ENCODE measurements around the gene ITGA6.

ITGA6 gene

GRCh38 chr2:172425336-172425735 is 2.0 kb upstream of the ITGA6 start:
- Histone ChIP-seq H3K4ac (ENCODE audit: low read depth in 1 of 2, low read length in 2 of 2) (no peak overlapping the region), H3K18ac (ENCODE audit: low read depth in 1 of 2, low read length in 2 of 2) (no peak overlapping the region)

GRCh38 chr2:172426635-172427255 is 641 bp upstream of the ITGA6 start:
- WGBS, result 77% methylated on average over 17 of the region's 17 CpGs
- no peak overlapping the region for H3K27ac ChIP-seq (ENCODE audit: low read length, poor library complexity, severe bottlenecking)
- H3K9me3 ChIP-seq (ENCODE audit: control insufficient read depth, low read length), result no peaks in the 10 kb centered on the region
- H3K36me3 ChIP-seq (ENCODE audit: control insufficient read depth in 1 of 2, insufficient read depth in 2 of 2, low read depth in 1 of 2, low read length in 2 of 2), result no peaks in the 10 kb centered on the region
- no peak overlapping the region for H4K8ac ChIP-seq (ENCODE audit: low read length)
- H3K27me3 ChIP-seq (ENCODE audit: control insufficient read depth in 1 of 2, insufficient read depth in 1 of 2, low read length in 2 of 2), result peaks cover 0 to 70% of the 10 kb centered on the region in 2 experiments
- no peak overlapping the region for H2BK15ac ChIP-seq (ENCODE audit: low read depth, poor library complexity, severe bottlenecking)
- no peak for DNase-seq
- no peak overlapping the region for H3K9ac ChIP-seq (ENCODE audit: low read length)
- H3K4me1 ChIP-seq (ENCODE audit: control insufficient read depth, insufficient read depth, low read depth, low read length), result peaks cover 9% of the 10 kb centered on the region
- no peak overlapping the region for H2BK120ac ChIP-seq (ENCODE audit: low read depth, low read length)
- H2AFZ ChIP-seq (ENCODE audit: low read depth, low read length), result no peak overlapping the region
- H2BK12ac ChIP-seq (ENCODE audit: low read length in 2 of 2), result no peak overlapping the region
- no peak overlapping the region for H3K23ac ChIP-seq (ENCODE audit: low read length in 2 of 2)
- no peak overlapping the region for H3K4ac ChIP-seq (ENCODE audit: low read depth in 1 of 2, low read length in 2 of 2)
- H3K4me3 ChIP-seq (ENCODE audit: insufficient read depth in 1 of 2, low read depth in 1 of 2, low read length in 2 of 2), result peak overlapping the region; percentile 70 to 78
- H2AK5ac ChIP-seq (ENCODE audit: low read length, severe bottlenecking), result no peak overlapping the region
- peak overlapping the region; percentile 97 for H3K4me2 ChIP-seq (ENCODE audit: low read length, poor library complexity, severe bottlenecking)
- H3K79me1 ChIP-seq (replicated peaks; ENCODE audit: low read length, poor library complexity, severe bottlenecking), result peaks cover 7% of the 10 kb centered on the region
- no peak overlapping the region for H3K14ac ChIP-seq (ENCODE audit: low read length in 2 of 2)
- H3K18ac ChIP-seq (ENCODE audit: low read depth in 1 of 2, low read length in 2 of 2), result no peak overlapping the region
- H4K91ac ChIP-seq (ENCODE audit: low read length), result no peak overlapping the region
- H2BK5ac ChIP-seq (ENCODE audit: low read depth, low read length, poor library complexity, severe bottlenecking), result no peak overlapping the region

More at GRCh38 chr2:172425336-172425735, 2.0 kb upstream of the ITGA6 start:
- no peak overlapping the region for H3K23ac ChIP-seq (ENCODE audit: low read length in 2 of 2)
- peaks cover 0 to 66% of the 10 kb centered on the region in 2 experiments for H3K27me3 ChIP-seq (ENCODE audit: control insufficient read depth in 1 of 2, insufficient read depth in 1 of 2, low read length in 2 of 2)
- H2BK5ac ChIP-seq (ENCODE audit: low read depth, low read length, poor library complexity, severe bottlenecking), result no peak overlapping the region
- H3K27ac ChIP-seq (ENCODE audit: low read length, poor library complexity, severe bottlenecking), result no peak overlapping the region
- DNase-seq, result no peak
- no peak overlapping the region for H2AK5ac ChIP-seq (ENCODE audit: low read length, severe bottlenecking)
- no peaks in the 10 kb centered on the region for H3K36me3 ChIP-seq (ENCODE audit: control insufficient read depth in 1 of 2, insufficient read depth in 2 of 2, low read depth in 1 of 2, low read length in 2 of 2)
- H3K4me2 ChIP-seq (ENCODE audit: low read length, poor library complexity, severe bottlenecking), result no peak overlapping the region
- H3K9me3 ChIP-seq (ENCODE audit: control insufficient read depth, low read length), result no peaks in the 10 kb centered on the region
- H2AFZ ChIP-seq (ENCODE audit: low read depth, low read length), result no peak overlapping the region
- H2BK12ac ChIP-seq (ENCODE audit: low read length in 2 of 2), result no peak overlapping the region
- no peak overlapping the region for H2BK15ac ChIP-seq (ENCODE audit: low read depth, poor library complexity, severe bottlenecking)
- no peak overlapping the region for H3K4me3 ChIP-seq (ENCODE audit: insufficient read depth in 1 of 2, low read depth in 1 of 2, low read length in 2 of 2)
- no peak overlapping the region for H3K14ac ChIP-seq (ENCODE audit: low read length in 2 of 2)
- H3K9ac ChIP-seq (ENCODE audit: low read length), result no peak overlapping the region
- peaks cover 9% of the 10 kb centered on the region for H3K4me1 ChIP-seq (ENCODE audit: control insufficient read depth, insufficient read depth, low read depth, low read length)
- H3K79me1 ChIP-seq (replicated peaks; ENCODE audit: low read length, poor library complexity, severe bottlenecking), result peaks cover 2% of the 10 kb centered on the region
- H4K91ac ChIP-seq (ENCODE audit: low read length), result no peak overlapping the region
- no peak overlapping the region for H4K8ac ChIP-seq (ENCODE audit: low read length)
- no peak overlapping the region for H2BK120ac ChIP-seq (ENCODE audit: low read depth, low read length)

GRCh38 chr2:172427990-172428831 is 825 bp downstream of the ITGA6 start:
- Histone ChIP-seq H4K8ac (ENCODE audit: low read length) (peak overlapping the region; percentile 12), H3K79me1 (replicated peaks; ENCODE audit: low read length, poor library complexity, severe bottlenecking) (peaks cover 16% of the 10 kb centered on the region), H3K36me3 (ENCODE audit: control insufficient read depth in 1 of 2, insufficient read depth in 2 of 2, low read depth in 1 of 2, low read length in 2 of 2) (no peaks in the 10 kb centered on the region), H2BK5ac (ENCODE audit: low read depth, low read length, poor library complexity, severe bottlenecking) (no peak overlapping the region), H3K4me3 (ENCODE audit: insufficient read depth in 1 of 2, low read depth in 1 of 2, low read length in 2 of 2) (peak overlapping the region; percentile 70 to 78), H2BK15ac (ENCODE audit: low read depth, poor library complexity, severe bottlenecking) (no peak overlapping the region), H2AFZ (ENCODE audit: low read depth, low read length) (peak overlapping the region; percentile 42), H3K4ac (ENCODE audit: low read depth in 1 of 2, low read length in 2 of 2) (no peak overlapping the region), H3K4me2 (ENCODE audit: low read length, poor library complexity, severe bottlenecking) (peak overlapping the region; percentile 97), H3K27me3 (ENCODE audit: control insufficient read depth in 1 of 2, insufficient read depth in 1 of 2, low read length in 2 of 2) (peaks cover 0 to 65% of the 10 kb centered on the region in 2 experiments), H4K91ac (ENCODE audit: low read length) (no peak overlapping the region), H3K18ac (ENCODE audit: low read depth in 1 of 2, low read length in 2 of 2) (peak overlapping the region; percentile 66 to 80), H3K9me3 (ENCODE audit: control insufficient read depth, low read length) (no peaks in the 10 kb centered on the region), H2BK120ac (ENCODE audit: low read depth, low read length) (no peak overlapping the region), H3K27ac (ENCODE audit: low read length, poor library complexity, severe bottlenecking) (peak overlapping the region; percentile 17), H3K4me1 (ENCODE audit: control insufficient read depth, insufficient read depth, low read depth, low read length) (peaks cover 9% of the 10 kb centered on the region), H2BK12ac (ENCODE audit: low read length in 2 of 2) (peak overlapping the region in 1 of 2 experiments; percentile 82), H2AK5ac (ENCODE audit: low read length, severe bottlenecking) (no peak overlapping the region), H3K14ac (ENCODE audit: low read length in 2 of 2) (peak overlapping the region in 1 of 2 experiments; percentile 93), H3K23ac (ENCODE audit: low read length in 2 of 2) (peak overlapping the region in 1 of 2 experiments; percentile 86), H3K9ac (ENCODE audit: low read length) (peak overlapping the region; percentile 21)
- WGBS, result 1% methylated on average over 60 of the region's 63 CpGs
- DNase-seq, result peak; percentile 36

- Histone ChIP-seq H4K91ac (ENCODE audit: low read length) (no peak overlapping the region), H3K36me3 (ENCODE audit: control insufficient read depth in 1 of 2, insufficient read depth in 2 of 2, low read depth in 1 of 2, low read length in 2 of 2) (no peaks in the 10 kb centered on the region), H3K4me2 (ENCODE audit: low read length, poor library complexity, severe bottlenecking) (peak overlapping the region; percentile 97), H2BK15ac (ENCODE audit: low read depth, poor library complexity, severe bottlenecking) (no peak overlapping the region), H3K14ac (ENCODE audit: low read length in 2 of 2) (no peak overlapping the region), H3K23ac (ENCODE audit: low read length in 2 of 2) (no peak overlapping the region), H3K4me1 (ENCODE audit: control insufficient read depth, insufficient read depth, low read depth, low read length) (peaks cover 9% of the 10 kb centered on the region), H4K8ac (ENCODE audit: low read length) (no peak overlapping the region), H3K79me1 (replicated peaks; ENCODE audit: low read length, poor library complexity, severe bottlenecking) (peaks cover 21% of the 10 kb centered on the region), H3K9me3 (ENCODE audit: control insufficient read depth, low read length) (no peaks in the 10 kb centered on the region), H2BK5ac (ENCODE audit: low read depth, low read length, poor library complexity, severe bottlenecking) (no peak overlapping the region), H2AK5ac (ENCODE audit: low read length, severe bottlenecking) (no peak overlapping the region), H3K4me3 (ENCODE audit: insufficient read depth in 1 of 2, low read depth in 1 of 2, low read length in 2 of 2) (peak overlapping the region in 1 of 2 experiments; percentile 70), H3K4ac (ENCODE audit: low read depth in 1 of 2, low read length in 2 of 2) (no peak overlapping the region), H3K9ac (ENCODE audit: low read length) (no peak overlapping the region), H2BK120ac (ENCODE audit: low read depth, low read length) (no peak overlapping the region), H3K18ac (ENCODE audit: low read depth in 1 of 2, low read length in 2 of 2) (no peak overlapping the region), H2AFZ (ENCODE audit: low read depth, low read length) (no peak overlapping the region), H3K27ac (ENCODE audit: low read length, poor library complexity, severe bottlenecking) (peak overlapping the region; percentile 17), H3K27me3 (ENCODE audit: control insufficient read depth in 1 of 2, insufficient read depth in 1 of 2, low read length in 2 of 2) (peaks cover 0 to 63% of the 10 kb centered on the region in 2 experiments), H2BK12ac (ENCODE audit: low read length in 2 of 2) (no peak overlapping the region)
- no peak for DNase-seq
- 12% methylated on average over 4 of the region's 9 CpGs for WGBS
Measured at GRCh38 chr2:172428832-172429210, 1.4 kb downstream of the ITGA6 start.

Data from mesenchymal stem cell (in vitro differentiated cells and primary cell).